SHP77 treated with DMSO at 0.1 percent for 48 hours (cell line): ENCODE measurements around the gene CMSS1.

Experiments used
- DNase-seq: peaks from one replicate; lab custom pipeline; 2025; lab: John Stamatoyannopoulos, UW

Gene CMSS1

DNA sequence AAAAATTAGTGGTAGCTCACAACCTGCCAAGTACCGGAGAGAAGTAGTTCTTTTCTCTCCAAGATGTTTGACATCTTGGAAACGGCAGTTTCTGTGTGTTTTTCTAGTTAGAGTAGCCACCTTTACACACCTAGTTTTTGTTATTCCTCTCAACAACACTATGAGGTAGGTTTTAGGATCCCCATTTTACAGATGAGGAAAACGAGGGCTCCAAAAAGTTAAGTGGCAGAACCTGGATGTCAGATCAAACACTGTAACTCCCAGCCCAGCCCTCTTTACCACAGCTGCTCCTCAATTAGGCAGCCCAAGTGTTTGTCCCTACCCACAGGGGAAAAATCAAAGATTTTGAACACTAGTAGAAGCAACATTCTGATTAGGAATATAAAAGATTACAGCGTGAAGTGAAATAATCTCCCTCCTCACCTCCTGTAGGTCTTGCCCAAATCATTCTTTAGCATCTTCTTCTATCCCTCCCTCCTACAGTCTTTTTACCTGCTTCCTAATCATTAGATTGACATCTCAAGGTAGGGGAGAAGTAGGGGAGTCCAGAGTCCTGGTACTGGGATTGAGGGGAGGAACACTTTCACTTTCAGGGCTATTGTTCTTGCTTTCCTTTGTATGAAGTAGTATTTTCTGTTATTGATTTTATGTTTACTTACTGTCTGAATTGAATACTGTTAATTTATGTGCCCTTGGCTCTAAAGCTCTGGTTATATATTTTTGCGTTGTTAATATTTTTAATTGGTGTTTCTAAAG is 142.6 kb downstream of the CMSS1 start:
- DNase-seq: no peak

DNA sequence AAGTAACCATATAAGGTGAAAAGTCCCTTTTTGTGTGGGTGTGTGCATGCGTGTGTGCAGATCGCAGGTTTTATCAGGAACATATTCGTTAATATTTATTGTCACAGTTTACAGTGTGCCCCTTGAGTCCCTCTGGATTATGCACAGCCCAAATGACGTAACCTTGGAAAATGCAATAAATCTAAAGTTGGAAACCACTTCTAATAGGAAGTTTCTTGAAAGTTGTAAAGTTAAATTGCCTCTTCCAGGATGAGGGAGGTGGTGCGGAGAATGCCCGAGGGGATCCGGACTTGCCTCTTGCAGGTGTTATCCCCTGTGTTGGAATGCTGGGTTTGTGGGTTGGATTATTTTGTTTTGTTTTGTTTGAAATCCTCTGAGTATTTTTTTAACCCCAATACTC is 143.3 kb downstream of the CMSS1 start:
- no peak for DNase-seq

- no peak for DNase-seq
These were observed 144.3 kb downstream of the CMSS1 start for GRCh38 chr3:99961756-99962515.

- no peak for DNase-seq
These were observed 145.0 kb downstream of the CMSS1 start for GRCh38 chr3:99962703-99963102.

DNA sequence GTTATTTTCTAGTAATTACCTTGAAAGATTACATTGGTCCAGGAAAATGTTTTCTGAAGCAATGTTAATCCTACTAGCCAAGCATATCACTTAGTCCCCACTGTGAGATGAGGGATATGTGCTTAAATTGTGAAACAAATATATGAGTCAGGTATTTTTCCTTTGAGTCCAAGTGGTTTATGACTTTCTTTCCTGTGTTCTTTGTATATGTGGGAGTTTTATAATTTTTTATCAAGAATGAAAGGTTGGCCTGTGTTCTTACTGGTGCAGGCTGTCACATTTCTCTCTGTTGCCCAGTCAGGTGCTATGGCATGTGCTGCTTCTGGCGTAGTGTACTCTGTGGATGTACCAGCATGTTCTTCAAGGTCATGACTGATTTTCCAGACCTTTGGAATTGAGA is 147.4 kb downstream of the CMSS1 start:
- no peak for DNase-seq

DNA sequence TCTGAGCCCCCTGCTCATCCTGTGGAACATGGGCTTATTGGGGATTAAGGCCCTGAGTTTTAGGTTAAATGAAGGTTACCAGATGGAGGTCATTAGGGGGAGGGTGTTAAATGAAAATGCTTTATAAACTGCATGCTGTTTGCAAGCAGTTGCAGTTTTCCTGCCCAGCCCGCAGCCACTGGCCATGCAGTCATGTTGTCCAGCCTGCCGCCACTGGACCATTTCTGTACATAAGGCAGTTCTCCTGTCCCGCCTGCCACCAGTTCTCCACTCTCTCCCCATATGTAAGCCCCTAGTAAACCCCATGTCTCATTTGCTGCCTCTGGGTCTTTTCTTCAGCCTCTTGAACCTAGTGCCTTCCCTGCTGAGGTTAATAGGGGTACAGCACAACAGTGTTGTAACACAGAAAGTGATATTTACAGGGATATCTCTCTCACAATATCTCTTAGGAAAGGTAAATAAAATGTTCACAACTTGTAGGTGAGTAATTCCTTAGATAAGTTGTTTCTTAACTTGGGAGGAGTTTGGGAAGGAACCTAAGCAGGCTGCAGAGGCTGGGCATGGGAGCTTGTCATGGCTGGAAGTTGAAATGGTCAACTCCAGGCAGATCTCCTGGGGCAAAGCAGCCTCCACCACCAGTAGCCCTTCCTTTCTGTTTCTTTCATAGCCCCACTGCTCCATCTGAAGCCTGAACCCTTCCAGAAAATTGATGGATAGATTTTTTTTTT is 148.2 kb downstream of the CMSS1 start:
- DNase-seq: no peak

- DNase-seq: no peak
These were observed 149.2 kb downstream of the CMSS1 start for GRCh38 chr3:99966662-99967416.

DNA sequence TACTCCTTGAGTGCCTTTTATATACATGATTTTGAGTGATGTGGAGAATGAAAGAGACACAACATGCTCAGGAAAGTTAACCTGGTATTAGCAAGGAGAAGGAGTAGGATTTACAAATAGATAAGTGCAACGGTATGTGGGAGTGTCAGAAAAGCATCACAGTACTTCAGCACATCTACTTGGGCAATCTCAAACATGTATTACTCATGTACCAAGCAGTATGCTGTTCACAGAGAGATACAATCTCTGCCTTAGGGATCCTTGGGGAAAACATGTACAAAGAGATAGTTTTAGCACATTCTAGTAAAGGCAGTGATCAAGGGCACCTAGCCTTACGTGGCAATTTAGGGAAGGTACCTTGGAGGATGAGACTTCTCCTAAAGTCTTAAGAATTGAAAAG is 150.1 kb downstream of the CMSS1 start:
- no peak for DNase-seq

GRCh38 chr3:99969136-99969535 is 151.5 kb downstream of the CMSS1 start:
- no peak for DNase-seq

DNA sequence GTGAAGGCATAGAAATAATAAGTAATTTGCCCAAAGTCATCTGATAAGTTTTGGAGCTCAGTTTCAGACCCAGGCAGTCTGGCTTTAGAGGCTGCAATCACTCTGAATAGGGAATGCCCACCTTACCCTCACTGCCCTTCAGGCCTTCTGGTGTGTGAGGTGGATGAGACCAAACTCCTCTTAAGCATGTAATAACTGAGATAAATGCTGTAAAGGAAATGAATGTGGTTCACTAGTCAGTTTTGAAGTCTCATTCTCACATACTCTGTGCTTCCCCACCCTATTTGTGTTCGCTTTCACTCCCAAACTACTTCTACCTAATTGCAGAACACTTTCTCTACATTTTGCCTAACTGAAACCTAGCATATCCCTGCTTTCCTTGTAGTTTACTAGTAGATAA is 152.5 kb downstream of the CMSS1 start:
- DNase-seq: no peak

DNA sequence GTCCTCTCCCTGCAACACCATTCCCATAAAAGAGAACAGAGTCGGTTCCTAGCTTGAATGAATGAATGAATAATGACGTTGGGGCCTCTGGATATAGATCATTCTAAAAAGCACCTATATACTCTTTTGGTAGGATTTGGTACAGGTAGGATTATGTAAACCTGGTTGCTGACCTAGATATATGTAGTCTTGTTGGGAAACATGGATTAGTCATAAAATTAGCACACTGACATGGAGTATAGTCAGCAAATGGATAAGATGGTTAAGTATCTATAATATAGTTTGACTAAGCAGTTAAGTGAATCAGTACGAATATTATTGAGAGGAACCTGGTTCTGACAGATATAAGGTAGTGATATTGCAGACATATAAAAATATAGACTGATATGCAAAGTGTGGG is 154.1 kb downstream of the CMSS1 start:
- no peak for DNase-seq

DNA sequence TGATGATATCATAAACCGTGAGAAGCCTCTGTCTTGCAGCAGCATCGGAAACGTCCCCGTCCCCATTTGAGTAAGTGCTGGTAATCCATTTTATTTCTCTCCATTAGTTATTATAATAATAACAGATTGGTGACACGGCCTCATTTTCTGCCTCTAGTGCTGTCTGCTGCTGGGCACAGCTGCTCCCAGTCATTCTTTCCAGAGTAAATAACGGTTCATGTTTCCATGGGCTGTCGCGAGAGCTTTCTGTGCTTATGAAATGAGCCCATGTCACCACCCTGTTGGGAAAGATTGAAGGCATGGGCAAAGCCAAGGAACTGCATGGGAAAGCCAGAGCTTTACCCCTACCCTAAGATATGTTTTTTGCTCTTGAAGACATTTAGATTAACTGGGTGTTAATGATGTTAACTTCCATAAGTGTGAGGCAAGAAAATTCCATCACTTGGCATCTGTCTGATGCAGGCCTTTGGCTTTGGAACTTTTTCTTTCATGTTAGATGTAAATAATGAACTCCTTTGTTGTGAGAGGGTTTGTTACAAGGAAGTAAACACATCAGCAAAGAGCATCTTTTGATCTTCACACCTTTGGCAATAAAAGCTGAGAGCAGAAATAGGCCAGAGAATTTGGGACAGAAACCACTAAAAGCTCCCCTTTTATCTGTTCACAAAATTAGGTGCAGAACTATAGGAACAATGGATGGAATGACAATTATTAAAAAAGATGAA is 154.9 kb downstream of the CMSS1 start:
- no peak for DNase-seq

GRCh38 chr3:99974989-99975388 is 157.3 kb downstream of the CMSS1 start:
- DNase-seq: no peak

- no peak for DNase-seq
These were observed 158.9 kb downstream of the CMSS1 start for GRCh38 chr3:99976584-99976983.

DNA sequence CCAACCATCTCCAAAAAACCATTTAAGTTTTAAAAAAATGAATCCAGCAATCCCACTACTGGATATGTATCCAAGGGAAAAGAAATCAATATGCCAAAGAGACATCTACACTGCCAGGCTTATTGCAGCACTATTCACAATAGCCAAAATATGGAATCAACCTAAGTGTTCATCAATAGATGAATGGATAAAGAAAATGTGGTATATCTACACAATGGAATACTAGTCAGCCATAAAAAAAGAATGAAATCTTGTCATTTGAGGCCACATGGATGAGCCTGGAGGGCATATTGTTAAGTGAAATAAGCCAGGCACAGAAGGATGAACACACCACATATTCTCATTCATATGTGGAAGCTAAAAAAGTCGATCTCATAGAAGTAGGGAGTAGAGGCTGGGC is 160.6 kb downstream of the CMSS1 start:
- no peak for DNase-seq

DNA sequence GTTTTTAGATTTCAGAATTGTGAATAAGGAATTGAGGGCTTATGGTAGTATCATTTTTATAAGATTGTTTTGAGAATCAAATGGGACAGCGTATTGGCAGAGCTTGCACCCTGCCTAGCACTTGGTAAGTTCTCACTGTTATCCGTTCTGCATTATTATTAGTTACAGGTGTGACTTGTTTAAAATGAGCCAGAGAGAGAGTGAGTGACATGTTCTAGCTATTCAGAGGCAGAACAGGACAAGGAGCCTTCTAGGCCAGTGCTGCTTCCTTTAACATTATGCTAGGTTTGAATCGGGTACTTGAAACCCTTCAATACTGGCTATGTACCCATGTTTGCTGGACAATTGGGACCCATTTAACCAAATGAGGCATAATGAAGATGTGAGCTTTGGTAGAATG is 162.9 kb downstream of the CMSS1 start:
- no peak for DNase-seq

DNA sequence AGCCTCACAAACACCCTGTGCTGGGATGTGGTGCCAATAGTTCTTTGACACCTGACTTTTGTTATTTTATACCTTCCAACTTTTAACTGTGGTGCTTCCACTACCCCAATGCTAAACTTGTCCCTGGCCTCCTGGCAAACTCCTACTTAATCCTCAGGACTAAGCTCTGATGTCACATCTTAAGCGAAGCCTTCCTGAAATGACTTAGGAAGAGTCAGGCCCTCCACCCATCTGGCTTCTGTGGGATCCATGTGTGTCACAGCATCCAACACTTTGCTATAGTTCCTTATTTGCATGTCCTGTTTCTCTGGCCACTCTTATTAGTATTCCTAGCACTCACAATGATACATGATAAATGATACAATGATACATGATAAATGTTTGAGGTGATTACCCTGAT is 163.5 kb downstream of the CMSS1 start:
- DNase-seq: no peak

- DNase-seq: no peak
These were observed 165.0 kb downstream of the CMSS1 start for GRCh38 chr3:99982650-99983049.

- DNase-seq: no peak
These were observed 166.5 kb downstream of the CMSS1 start for GRCh38 chr3:99984139-99984538.

DNA sequence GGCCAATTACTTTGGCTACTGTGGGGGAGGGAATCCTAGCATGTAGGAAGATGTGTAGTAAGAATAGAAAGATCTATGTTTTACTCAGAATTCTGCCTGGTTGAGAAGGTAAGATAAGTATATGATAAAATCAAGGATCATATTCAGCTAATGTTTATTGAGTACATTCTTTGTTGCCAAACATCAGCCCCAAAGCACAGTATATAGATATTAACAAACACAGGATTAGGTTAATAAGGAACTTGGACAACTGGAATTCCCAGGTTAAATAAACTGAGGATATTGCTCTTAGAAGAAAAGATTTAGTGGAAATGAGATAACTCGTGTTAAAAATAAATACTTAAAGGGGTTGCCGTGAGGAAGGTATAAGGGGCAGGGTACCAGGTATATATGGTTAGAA is 167.0 kb downstream of the CMSS1 start:
- no peak for DNase-seq

DNA sequence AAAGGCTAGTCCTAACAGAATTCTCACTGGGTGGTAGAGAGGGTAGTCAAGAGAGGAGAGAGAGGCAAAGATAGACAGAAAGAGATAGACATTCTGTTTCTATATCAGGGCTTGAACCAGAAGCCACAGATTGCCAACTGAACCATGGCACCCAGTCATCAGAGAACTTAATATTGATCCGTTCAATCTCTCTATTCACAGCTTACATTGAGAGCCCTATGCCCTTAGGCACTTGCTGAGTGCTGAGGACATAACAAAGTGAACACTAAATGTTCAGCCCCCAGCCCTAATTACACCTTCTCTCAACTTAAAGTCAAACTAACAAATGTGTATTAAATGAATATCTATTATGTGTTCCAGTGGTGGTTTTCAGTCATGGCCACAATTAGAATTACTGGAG is 172.5 kb downstream of the CMSS1 start:
- DNase-seq: no peak

- DNase-seq: no peak
These were observed 179.6 kb downstream of the CMSS1 start for GRCh38 chr3:99997293-99997692.
